OCI-LY3 (cell line): ENCODE measurements around the gene ADAM10.

Experiments used
- H2AFZ ChIP-seq: fragments of 200-600, 300-600 bp; shearing (Covaris generic); 2 replicates; pipeline ENCODE4 v1.6.0; 2014; ENCODE audit warnings: antibody characterized with exemption, low read depth, low read length
- H3K27ac ChIP-seq: fragments of 200-600, 300-600 bp; sonication (generic); 2 replicates; pipeline ENCODE4 v1.5.1; 2014; ENCODE audit warnings: mild to moderate bottlenecking, low read length, moderate library complexity, mixed read lengths
- H3K27me3 ChIP-seq: fragments of 200-600, 300-600 bp; sonication (generic); 2 replicates; pipeline ENCODE4 v1.6.1; 2014; ENCODE audit warnings: low read depth, low read length, mixed read lengths
- H3K36me3 ChIP-seq: fragments of 200-600, 300-600 bp; sonication (generic); replicated peaks from 2 replicates; pipeline ENCODE3; 2014; ENCODE audit warnings: low read depth, low read length, mixed read lengths
- H3K4me1 ChIP-seq: fragments of 300-600, 200-600 bp; sonication (generic); 2 replicates; pipeline ENCODE4 v1.6.1; 2014; ENCODE audit warnings: low read length, mixed read lengths
- H3K4me2 ChIP-seq: fragments of 200-600, 300-600 bp; sonication (generic); 2 replicates; pipeline ENCODE4 v1.6.1; 2014; ENCODE audit warnings: low read length, mixed read lengths
- H3K4me3 ChIP-seq: fragments of 300-600, 200-600 bp; sonication (generic); 2 replicates; pipeline ENCODE4 v1.5.1; 2014; ENCODE audit warnings: antibody characterized with exemption, mild to moderate bottlenecking, low read length, moderate library complexity
- H3K79me2 ChIP-seq: fragments of 300-600, 200-600 bp; shearing (Covaris generic); 2 replicates; pipeline ENCODE4 v1.6.1; 2014; ENCODE audit warnings: mild to moderate bottlenecking, low read length, mixed read lengths
- H3K9ac ChIP-seq: fragments of 300-600, 200-600 bp; shearing (Covaris generic); 2 replicates; pipeline ENCODE4 v1.6.0; 2014; ENCODE audit warnings: mild to moderate bottlenecking, low read length, moderate library complexity
- H3K9me3 ChIP-seq: fragments of 200-600, 300-600 bp; shearing (Covaris generic); 2 replicates; pipeline ENCODE4 v1.6.1; 2014; ENCODE audit warnings: low read length, mixed read lengths; ENCODE audit not compliant: insufficient read depth
- H4K20me1 ChIP-seq: fragments of 200-600, 300-600 bp; sonication (generic); 2 replicates; pipeline ENCODE4 v1.6.1; 2016; ENCODE audit warnings: low read length, mixed read lengths; ENCODE audit not compliant: insufficient read depth
- CTCF ChIP-seq: fragments of 200-600, 300-600 bp; sonication (generic); IDR thresholded peaks from 2 replicates; pipeline ENCODE4 v1.5.1; 2014; ENCODE audit warnings: antibody characterized with exemption, low read length, low read depth
- EZH2phosphoT487 ChIP-seq: fragments of 200-600 bp; shearing (Covaris generic); IDR thresholded peaks from 2 replicates; pipeline ENCODE4 v1.6.1; 2018; ENCODE audit warnings: antibody characterized with exemption, mixed run types, low read depth

The ADAM10 gene

DNA sequence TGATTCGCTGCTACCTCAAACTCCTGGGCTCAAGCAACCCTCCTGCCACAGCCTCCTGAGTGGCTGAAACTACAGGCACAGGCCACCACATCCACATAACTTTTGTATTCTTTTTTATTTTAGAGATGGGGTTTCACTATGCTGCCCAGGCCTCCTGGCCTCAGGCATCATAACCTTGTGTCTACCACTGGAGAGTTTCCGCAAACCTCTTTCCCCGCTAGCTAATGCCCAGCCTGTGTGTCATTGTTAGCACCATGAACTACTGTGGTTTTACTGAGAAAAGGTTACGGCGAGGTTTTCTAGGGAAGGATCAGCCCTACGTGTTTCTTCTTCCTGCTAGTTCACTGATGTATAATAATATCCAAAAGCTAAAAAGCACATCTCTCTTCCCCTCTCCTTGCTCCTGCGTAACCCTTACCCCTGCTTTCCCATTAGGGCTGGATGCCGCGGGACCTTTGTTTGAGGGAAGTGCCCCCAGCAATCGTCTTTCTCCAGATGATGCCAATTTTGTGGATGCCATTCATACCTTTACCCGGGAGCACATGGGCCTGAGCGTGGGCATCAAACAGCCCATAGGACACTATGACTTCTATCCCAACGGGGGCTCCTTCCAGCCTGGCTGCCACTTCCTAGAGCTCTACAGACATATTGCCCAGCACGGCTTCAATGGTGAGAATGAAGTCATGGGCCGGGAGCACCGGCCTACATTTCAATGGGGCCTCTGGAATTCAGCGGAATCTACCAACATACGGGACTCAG lies 204.0 kb downstream of the ADAM10 start:
- Histone ChIP-seq H2AFZ (no peak overlapping the region), H3K27ac (no peak overlapping the region)
- TF ChIP-seq CTCF (no peak), EZH2phosphoT487 (no peak)

GRCh38 chr15:58544756-58545155 lies 204.8 kb downstream of the ADAM10 start:
- no peaks in the 10 kb centered on the region for H3K36me3 ChIP-seq
- H3K79me2 ChIP-seq, result no peaks in the 10 kb centered on the region
- no peaks in the 10 kb centered on the region for H4K20me1 ChIP-seq
- H3K4me3 ChIP-seq, result no peak overlapping the region
- no peak overlapping the region for H2AFZ ChIP-seq
- H3K27me3 ChIP-seq, result no peaks in the 10 kb centered on the region
- H3K9ac ChIP-seq, result no peak overlapping the region
- H3K27ac ChIP-seq, result no peak overlapping the region
- H3K4me1 ChIP-seq, result no peaks in the 10 kb centered on the region
- TF ChIP-seq EZH2phosphoT487 (no peak), CTCF (no peak)
- no peak overlapping the region for H3K4me2 ChIP-seq
- H3K9me3 ChIP-seq, result no peaks in the 10 kb centered on the region

More for the DNA sequence above, 204.0 kb downstream of the ADAM10 start:
- no peaks in the 10 kb centered on the region for H3K79me2 ChIP-seq
- H3K4me1 ChIP-seq, result no peaks in the 10 kb centered on the region
- no peak overlapping the region for H3K9ac ChIP-seq
- H3K4me2 ChIP-seq, result no peak overlapping the region
- no peak overlapping the region for H3K4me3 ChIP-seq
- no peaks in the 10 kb centered on the region for H3K27me3 ChIP-seq
- H4K20me1 ChIP-seq, result no peaks in the 10 kb centered on the region
- H3K9me3 ChIP-seq, result no peaks in the 10 kb centered on the region
- no peaks in the 10 kb centered on the region for H3K36me3 ChIP-seq

- TF ChIP-seq CTCF (no peak), EZH2phosphoT487 (no peak)
- Histone ChIP-seq H3K36me3 (no peaks in the 10 kb centered on the region), H2AFZ (no peak overlapping the region), H3K4me1 (no peaks in the 10 kb centered on the region), H3K27ac (no peak overlapping the region), H3K79me2 (no peaks in the 10 kb centered on the region), H3K4me2 (no peak overlapping the region), H3K27me3 (no peaks in the 10 kb centered on the region), H3K9ac (no peak overlapping the region), H3K4me3 (no peak overlapping the region), H4K20me1 (no peaks in the 10 kb centered on the region), H3K9me3 (no peaks in the 10 kb centered on the region)
Measured at GRCh38 chr15:58543664-58544335, 205.7 kb downstream of the ADAM10 start.

GRCh38 chr15:58541410-58542087 lies 208.0 kb downstream of the ADAM10 start:
- Histone ChIP-seq H3K4me2 (no peak overlapping the region), H3K27me3 (no peaks in the 10 kb centered on the region), H3K9me3 (no peaks in the 10 kb centered on the region), H3K27ac (no peak overlapping the region), H3K4me1 (no peaks in the 10 kb centered on the region), H3K9ac (no peak overlapping the region), H2AFZ (no peak overlapping the region), H3K36me3 (no peaks in the 10 kb centered on the region), H3K79me2 (no peaks in the 10 kb centered on the region), H3K4me3 (no peak overlapping the region), H4K20me1 (no peaks in the 10 kb centered on the region)
- TF ChIP-seq EZH2phosphoT487, result no peak
- no peak for TF ChIP-seq CTCF
